Activated T-cell treated with anti-CD3 and anti-CD28 coated beads, Interleukin-2, amount 50 U/mL, for 4 hours (primary cell): ENCODE measurements around the gene COL4A4. TPM values are rescaled to one million over a fixed set of nuclear protein-coding genes. Genes with fewer than 3 reads are reported as not detected.
A peak's percentile ranks its signal among the peaks of the same experiment; 100 is the strongest.

Experiments used
- ATAC-seq, 2 donors: fragments of 200-7000 bp; cut with Tn5 transposase; one replicate each; pipeline ENCODE4 v1.10.0; 2021
- DNase-seq: peaks from one replicate; pipeline ENCODE4 v3.0.0-alpha.2; 2020
- H3K27me3 Mint-ChIP-seq: one replicate; pipeline ENCODE4 v1.8.0; 2021; ENCODE audit warnings: low read depth, mixed read lengths
- H3K36me3 Mint-ChIP-seq: one replicate; pipeline ENCODE4 v1.8.0; 2022; ENCODE audit warnings: mixed read lengths; ENCODE audit not compliant: insufficient read depth
- H3K4me1 Mint-ChIP-seq: one replicate; pipeline ENCODE4 v1.8.0; 2021; ENCODE audit warnings: low read depth, mixed read lengths
- H3K4me3 Mint-ChIP-seq: one replicate; pipeline ENCODE4 v1.8.0; 2021; ENCODE audit warnings: mild to moderate bottlenecking, moderate library complexity, mixed read lengths
- H3K9me3 Mint-ChIP-seq: one replicate; pipeline ENCODE4 v1.8.0; 2021; ENCODE audit warnings: mixed read lengths
- total RNA-seq, 3 donors: library from RNA; stranded (reverse); gene quantifications; one replicate each; pipeline ENCODE4 v1.2.1, GENCODE V29; 2021

COL4A4 gene
- total RNA-seq, 3 donors from 2014 or later, result 0.14 TPM; not detected in 2

GRCh38 chr2:227150222-227150936, 13.6 kb downstream of the COL4A4 start:
- DNase-seq (no peak), ATAC-seq (peak; percentile 23 to 35)
- peaks cover 22% of the 10 kb centered on the region for H3K27me3 Mint-ChIP-seq
- H3K36me3 Mint-ChIP-seq, result no peaks in the 10 kb centered on the region
- H3K4me1 Mint-ChIP-seq, result no peaks in the 10 kb centered on the region
- H3K4me3 Mint-ChIP-seq, result no peak overlapping the region
- no peaks in the 10 kb centered on the region for H3K9me3 Mint-ChIP-seq

- no peaks in the 10 kb centered on the region for H3K36me3 Mint-ChIP-seq
- H3K27me3 Mint-ChIP-seq, result peaks cover 8% of the 10 kb centered on the region
- no peaks in the 10 kb centered on the region for H3K4me1 Mint-ChIP-seq
Observed at GRCh38 chr2:227148106-227148505, 15.9 kb downstream of the COL4A4 start.

GRCh38 chr2:227147023-227147422, 17.0 kb downstream of the COL4A4 start:
- Mint-ChIP-seq H3K9me3 (no peaks in the 10 kb centered on the region), H3K4me3 (no peak overlapping the region)

More at GRCh38 chr2:227148106-227148505, 15.9 kb downstream of the COL4A4 start:
- ATAC-seq (no peak), DNase-seq (no peak)
- no peaks in the 10 kb centered on the region for H3K9me3 Mint-ChIP-seq
- H3K4me3 Mint-ChIP-seq, result no peak overlapping the region

GRCh38 chr2:227146456-227146855, 17.5 kb downstream of the COL4A4 start:
- Mint-ChIP-seq H3K9me3 (no peaks in the 10 kb centered on the region), H3K36me3 (no peaks in the 10 kb centered on the region), H3K27me3 (peaks cover 6% of the 10 kb centered on the region), H3K4me1 (no peaks in the 10 kb centered on the region), H3K4me3 (no peak overlapping the region)
- DNase-seq, result no peak
- no peak for ATAC-seq

More at GRCh38 chr2:227147023-227147422, 17.0 kb downstream of the COL4A4 start:
- H3K36me3 Mint-ChIP-seq, result no peaks in the 10 kb centered on the region
- DNase-seq (no peak), ATAC-seq (no peak)
- H3K4me1 Mint-ChIP-seq, result no peaks in the 10 kb centered on the region
- H3K27me3 Mint-ChIP-seq, result peaks cover 6% of the 10 kb centered on the region

GRCh38 chr2:227143895-227144294, 20.1 kb downstream of the COL4A4 start:
- Mint-ChIP-seq H3K4me1 (no peaks in the 10 kb centered on the region), H3K9me3 (no peaks in the 10 kb centered on the region), H3K36me3 (no peaks in the 10 kb centered on the region), H3K4me3 (no peak overlapping the region), H3K27me3 (peaks cover 6% of the 10 kb centered on the region)
- ATAC-seq (no peak), DNase-seq (no peak)

GRCh38 chr2:227141301-227141700, 22.7 kb downstream of the COL4A4 start:
- no peak for DNase-seq
- Mint-ChIP-seq H3K27me3 (peaks cover 5% of the 10 kb centered on the region), H3K4me1 (no peaks in the 10 kb centered on the region), H3K36me3 (no peaks in the 10 kb centered on the region), H3K9me3 (no peaks in the 10 kb centered on the region), H3K4me3 (no peak overlapping the region)
- ATAC-seq, result no peak

GRCh38 chr2:227134591-227134990, 29.4 kb downstream of the COL4A4 start:
- Mint-ChIP-seq H3K27me3 (peaks cover 3% of the 10 kb centered on the region), H3K4me1 (no peaks in the 10 kb centered on the region), H3K9me3 (no peaks in the 10 kb centered on the region), H3K36me3 (no peaks in the 10 kb centered on the region), H3K4me3 (no peak overlapping the region)
- DNase-seq (no peak), ATAC-seq (no peak)

- Mint-ChIP-seq H3K4me1 (no peaks in the 10 kb centered on the region), H3K27me3 (peaks cover 11% of the 10 kb centered on the region), H3K4me3 (no peak overlapping the region), H3K36me3 (no peaks in the 10 kb centered on the region), H3K9me3 (no peaks in the 10 kb centered on the region)
- DNase-seq, result no peak
- ATAC-seq, result no peak
Observed at GRCh38 chr2:227132986-227133385, 31.0 kb downstream of the COL4A4 start.

- Mint-ChIP-seq H3K27me3 (peaks cover 11% of the 10 kb centered on the region), H3K4me3 (no peak overlapping the region), H3K36me3 (no peaks in the 10 kb centered on the region), H3K9me3 (no peaks in the 10 kb centered on the region), H3K4me1 (no peaks in the 10 kb centered on the region)
- DNase-seq, result no peak
- ATAC-seq, result no peak
Observed at GRCh38 chr2:227130636-227131035, 33.4 kb downstream of the COL4A4 start.

GRCh38 chr2:227127201-227127600, 36.8 kb downstream of the COL4A4 start:
- Mint-ChIP-seq H3K27me3 (peaks cover 15% of the 10 kb centered on the region), H3K9me3 (no peaks in the 10 kb centered on the region), H3K36me3 (no peaks in the 10 kb centered on the region), H3K4me3 (no peak overlapping the region), H3K4me1 (no peaks in the 10 kb centered on the region)
- ATAC-seq, result no peak
- no peak for DNase-seq

- Mint-ChIP-seq H3K36me3 (no peaks in the 10 kb centered on the region), H3K4me3 (no peak overlapping the region), H3K9me3 (no peaks in the 10 kb centered on the region), H3K4me1 (no peaks in the 10 kb centered on the region), H3K27me3 (peaks cover 13% of the 10 kb centered on the region)
- no peak for DNase-seq
- no peak for ATAC-seq
Observed at GRCh38 chr2:227125506-227125905, 38.5 kb downstream of the COL4A4 start.

- Mint-ChIP-seq H3K27me3 (peaks cover 12% of the 10 kb centered on the region), H3K4me3 (no peak overlapping the region), H3K36me3 (no peaks in the 10 kb centered on the region), H3K4me1 (no peaks in the 10 kb centered on the region), H3K9me3 (no peaks in the 10 kb centered on the region)
- ATAC-seq (no peak), DNase-seq (no peak)
Observed at GRCh38 chr2:227124811-227125210, 39.2 kb downstream of the COL4A4 start.

- Mint-ChIP-seq H3K4me1 (no peaks in the 10 kb centered on the region), H3K27me3 (peaks cover 9% of the 10 kb centered on the region), H3K4me3 (no peak overlapping the region), H3K36me3 (no peaks in the 10 kb centered on the region), H3K9me3 (no peaks in the 10 kb centered on the region)
- no peak for DNase-seq
- no peak for ATAC-seq
Observed at GRCh38 chr2:227123697-227124096, 40.3 kb downstream of the COL4A4 start.

GRCh38 chr2:227118353-227118752, 45.7 kb downstream of the COL4A4 start:
- ATAC-seq (no peak), DNase-seq (no peak)
- no peak overlapping the region for H3K4me3 Mint-ChIP-seq
- no peaks in the 10 kb centered on the region for H3K9me3 Mint-ChIP-seq
- peaks cover 6% of the 10 kb centered on the region for H3K27me3 Mint-ChIP-seq
- H3K4me1 Mint-ChIP-seq, result no peaks in the 10 kb centered on the region
- H3K36me3 Mint-ChIP-seq, result no peaks in the 10 kb centered on the region

GRCh38 chr2:227117852-227118251, 46.2 kb downstream of the COL4A4 start:
- peaks cover 2% of the 10 kb centered on the region for H3K27me3 Mint-ChIP-seq
- no peak for ATAC-seq
- no peak overlapping the region for H3K4me3 Mint-ChIP-seq
- H3K36me3 Mint-ChIP-seq, result no peaks in the 10 kb centered on the region
- DNase-seq, result no peak
- no peaks in the 10 kb centered on the region for H3K4me1 Mint-ChIP-seq
- H3K9me3 Mint-ChIP-seq, result no peaks in the 10 kb centered on the region
